GM19438 (cell line): ENCODE data around the gene PAX7.

Experiments
- ATAC-seq: cut with Tn5 transposase; IDR thresholded peaks from one replicate; pipeline ENCODE4 v1.9.1; 2021; ENCODE audit warnings: low read depth; ENCODE audit not compliant: unreplicated experiment

Gene PAX7

GRCh38 chr1:18618546-18619466 is 11.8 kb upstream of the PAX7 start:
- ATAC-seq = no peak

- no peak for ATAC-seq
Observed at GRCh38 chr1:18619467-18619835, 11.2 kb upstream of the PAX7 start.

- ATAC-seq = no peak
Observed at GRCh38 chr1:18628511-18628910, 2.1 kb upstream of the PAX7 start.

- ATAC-seq = no peak
Observed at GRCh38 chr1:18629659-18630510, 761 bp upstream of the PAX7 start.

GRCh38 chr1:18631496-18632217 is 1.0 kb downstream of the PAX7 start:
- no peak for ATAC-seq

- ATAC-seq = no peak
Observed at GRCh38 chr1:18632218-18632588, 1.6 kb downstream of the PAX7 start.

GRCh38 chr1:18632783-18633421 is 2.3 kb downstream of the PAX7 start:
- ATAC-seq = no peak

GRCh38 chr1:18633422-18634155 is 2.9 kb downstream of the PAX7 start:
- ATAC-seq = no peak

- ATAC-seq = no peak
Observed at GRCh38 chr1:18634276-18634675, 3.6 kb downstream of the PAX7 start.

GRCh38 chr1:18635070-18635577 is 4.5 kb downstream of the PAX7 start:
- ATAC-seq = no peak

- no peak for ATAC-seq
Observed at GRCh38 chr1:18635891-18636595, 5.4 kb downstream of the PAX7 start.

- no peak for ATAC-seq
Observed at GRCh38 chr1:18636596-18637508, 6.2 kb downstream of the PAX7 start.

GRCh38 chr1:18637511-18637960 is 6.9 kb downstream of the PAX7 start:
- ATAC-seq = no peak

- ATAC-seq = no peak
Observed at GRCh38 chr1:18637962-18638834, 7.6 kb downstream of the PAX7 start.

GRCh38 chr1:18638835-18639364 is 8.3 kb downstream of the PAX7 start:
- no peak for ATAC-seq

GRCh38 chr1:18639368-18640055 is 8.9 kb downstream of the PAX7 start:
- no peak for ATAC-seq
